ENCODE data around the gene BEND7. TPM values are rescaled to one million over a fixed set of nuclear protein-coding genes. Genes with fewer than 3 reads are reported as not detected.

Gene BEND7
- total and polyA plus RNA-seq, 2 of the 13 experiments (the other 11 are each of a cell fraction or from before 2014, with no cell fraction given) = 14.1 to 17.1 TPM

GRCh38 chr10:13517675-13518074 is 11.1 kb downstream of the BEND7 start:
- H3K9ac ChIP-seq (ENCODE audit: insufficient read depth, low read depth, low read length) = no peak overlapping the region
- no peaks in the 10 kb centered on the region for H4K20me1 ChIP-seq (ENCODE audit: insufficient read depth, low read length)
- POLR2A ChIA-PET = no interaction called here
- no peak for ATAC-seq
- FAIRE-seq = no peak
- H2AFZ ChIP-seq (ENCODE audit: low read length) = no peak overlapping the region
- no peak overlapping the region for H3K4me2 ChIP-seq (ENCODE audit: low read depth, low read length)
- H3K4me3 ChIP-seq (replicated peaks in 1 of 3; ENCODE audit: insufficient read depth in 1 of 3, low read depth in 2 of 3, low read length in 3 of 3) = no peak overlapping the region
- no peak for DNase-seq (ENCODE audit: low spot score)
- BruUV-seq (replicated peaks) = no TSS peak
- peaks cover 2% of the 10 kb centered on the region for H3K79me2 ChIP-seq (ENCODE audit: insufficient read depth, low read length)
- H3K36me3 ChIP-seq (replicated peaks in 1 of 2; ENCODE audit: control insufficient read depth in 1 of 2, insufficient read depth in 2 of 2, low read length in 2 of 2) = peaks cover 11 to 48% of the 10 kb centered on the region in 2 experiments
- H3K27me3 ChIP-seq (ENCODE audit: control insufficient read depth in 1 of 2, insufficient read depth in 2 of 2, low read length in 2 of 2) = no peaks in the 10 kb centered on the region
- 94% methylated on average over 10 of the region's 10 CpGs for WGBS (ENCODE audit: low lambda C conversion rate)
- intact Hi-C loops (cut with micrococcal nuclease; ENCODE audit: unreplicated experiment) (no loop called here), in situ Hi-C loops (cut with HindIII; ENCODE audit: extremely low pct_ligation_motif_present, low pct_unique_long_range_greater_than_20kb) (no loop called here)
- H3K27ac ChIP-seq (ENCODE audit: extremely low read length, insufficient read depth, low read length) = no peak overlapping the region
- peaks cover 11% of the 10 kb centered on the region for H3K4me1 ChIP-seq (ENCODE audit: insufficient read depth, low read length)
- no peaks in the 10 kb centered on the region for H3K9me3 ChIP-seq (ENCODE audit: low read length)
- CTCF ChIA-PET (ENCODE audit: low intra/inter-chr PET ratio, low total read pairs) = no interaction called here
- TF ChIP-seq ZMAT3 (CRISPR knock-in tag; conservative IDR thresholded peaks at IDR 0.05) = no peak
- TF ChIP-seq ZNF34 (CRISPR knock-in tag; IDR thresholded peaks at IDR 0.05; ENCODE audit: borderline replicate concordance) = no peak
- no peak for TF ChIP-seq ZNF484 (CRISPR knock-in tag; IDR thresholded peaks at IDR 0.05; ENCODE audit: borderline replicate concordance, low read depth)
- no peak for TF ChIP-seq ZNF431 (CRISPR knock-in tag; IDR thresholded peaks at IDR 0.05; ENCODE audit: borderline replicate concordance, low read depth)
- no peak for TF ChIP-seq SETDB1 (CRISPR knock-in tag; IDR thresholded peaks at IDR 0.05; ENCODE audit: borderline replicate concordance)
- TF ChIP-seq ZBTB40 (IDR thresholded peaks at IDR 0.05) = no peak
- TF ChIP-seq ZBTB40 (CRISPR knock-in tag; IDR thresholded peaks at IDR 0.05) = no peak
- no peak for TF ChIP-seq ZBTB4 (CRISPR knock-in tag; IDR thresholded peaks at IDR 0.05; ENCODE audit: borderline replicate concordance)

Data from HepG2 (cell line).